ENCODE results near the gene OARD1.
"Not testable (repeated sequence)": the region's sequence is repeated elsewhere in the genome, so short reads cannot be mapped to it uniquely, and the experiment has no call there.

Gene OARD1

GRCh38 chr6:41071923-41072835 lies at the start of gene OARD1:
OARD1 (minus strand) TSS chr6:41072356; CDS start chr6:41071634, 722 bp downstream.
- DNase-seq = peak; percentile 99 to 100

- no peak for DNase-seq
Measured at GRCh38 chr6:41120058-41120457, 47.9 kb upstream of the OARD1 start.

DNA sequence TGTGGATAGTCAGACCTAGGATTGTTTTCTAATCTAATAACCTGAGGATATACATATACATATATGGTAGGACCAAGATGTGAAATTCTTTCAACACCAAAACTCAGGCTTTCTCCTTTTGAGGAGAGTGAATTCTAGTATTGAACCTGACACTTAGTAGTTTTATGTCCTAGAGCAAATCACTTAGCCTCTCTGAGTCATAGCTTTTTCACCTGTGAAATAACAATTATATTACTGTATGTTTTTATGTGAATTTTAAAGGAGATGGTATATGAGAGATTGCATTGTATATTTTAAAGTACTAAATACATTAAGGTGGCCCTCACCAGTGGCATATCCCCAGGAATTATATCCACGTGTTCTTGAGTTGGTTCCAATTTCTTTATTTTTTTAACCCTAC lies 47.4 kb upstream of the OARD1 start:
- DNase-seq = no peak

GRCh38 chr6:41115027-41115426 lies 42.9 kb upstream of the OARD1 start:
- DNase-seq = not testable (repeated sequence)

DNA sequence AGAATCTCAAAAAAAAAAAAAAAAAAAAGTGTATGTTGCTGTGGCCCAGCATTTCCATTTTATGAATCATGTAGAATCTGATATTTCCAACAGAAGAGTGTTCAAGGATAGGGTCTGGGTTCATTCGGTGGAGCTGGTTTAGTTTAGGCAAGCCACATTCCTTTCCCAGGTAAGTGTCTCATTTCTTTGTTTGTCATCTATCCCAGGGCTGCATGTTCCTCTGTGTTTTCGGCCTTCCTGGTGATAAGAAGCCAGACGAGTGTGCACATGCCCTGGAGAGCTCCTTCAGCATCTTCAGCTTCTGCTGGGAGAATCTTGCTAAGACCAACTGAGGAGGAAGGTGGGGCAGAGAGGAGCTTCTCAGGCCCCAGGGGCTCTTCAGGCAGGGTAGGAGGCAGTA lies 38.9 kb upstream of the OARD1 start:
- DNase-seq = no peak

DNA sequence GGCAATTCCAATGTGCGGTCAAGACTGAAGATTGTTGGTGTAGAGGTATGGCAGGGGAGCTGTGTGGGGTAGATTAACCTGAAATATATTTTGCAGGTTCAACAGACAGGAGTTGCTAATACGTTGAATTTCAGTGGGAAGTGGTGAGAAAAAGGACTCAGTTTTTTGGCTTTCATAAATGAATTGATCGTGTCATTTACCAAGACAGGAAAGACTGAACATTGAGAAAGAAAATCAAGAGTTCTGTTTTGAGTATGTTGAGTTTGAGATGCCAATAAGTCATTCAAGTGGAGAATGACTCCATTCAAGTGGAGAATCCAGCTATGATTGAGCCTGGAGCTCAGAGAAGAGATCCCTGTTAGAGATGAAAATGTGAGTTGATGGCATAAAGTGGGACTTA lies 31.7 kb upstream of the OARD1 start:
- DNase-seq = no peak

DNA sequence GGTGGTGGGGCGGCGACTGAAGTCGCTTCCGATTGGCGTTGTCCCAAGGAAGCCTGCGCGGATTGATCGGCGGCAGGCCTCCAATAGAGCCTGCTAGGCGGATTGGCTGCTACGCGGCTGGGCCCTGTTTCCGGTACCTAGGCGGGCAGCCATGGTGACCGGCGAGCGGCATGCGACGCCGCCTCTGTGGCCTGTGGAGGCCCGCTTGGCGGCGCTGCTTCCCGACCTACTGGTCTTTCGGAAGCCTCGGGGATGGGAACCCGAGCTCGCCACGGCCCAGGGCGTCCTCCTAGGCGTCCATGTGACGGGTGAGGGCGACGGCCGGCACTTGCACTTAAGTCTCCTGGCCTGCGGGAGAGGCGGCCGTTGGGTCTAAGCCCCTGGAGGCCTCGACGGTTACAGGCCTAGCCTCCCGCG lies 28.7 kb upstream of the OARD1 start:
- no peak for DNase-seq

DNA sequence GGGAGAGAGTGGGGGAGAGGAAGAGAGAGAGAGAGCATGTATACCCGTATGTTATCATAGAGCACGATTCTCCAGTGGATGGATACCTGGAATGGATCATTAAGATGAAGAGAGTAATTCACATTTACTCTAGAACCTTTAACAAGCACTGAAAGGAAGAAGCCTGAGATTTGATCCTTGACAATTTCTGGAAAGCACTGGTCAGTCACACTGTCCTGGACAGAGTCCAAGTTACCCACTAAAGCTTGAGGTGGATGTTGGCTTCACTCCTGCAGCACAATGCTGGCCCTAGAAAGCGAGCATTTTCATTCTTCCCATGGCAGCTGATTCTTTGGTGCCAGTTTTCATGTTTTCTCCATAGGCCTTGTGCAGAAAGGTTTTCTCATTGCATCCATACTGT lies 26.2 kb upstream of the OARD1 start:
- DNase-seq = no peak

- DNase-seq = no peak
Measured at GRCh38 chr6:41097467-41098090, 25.4 kb upstream of the OARD1 start.

DNA sequence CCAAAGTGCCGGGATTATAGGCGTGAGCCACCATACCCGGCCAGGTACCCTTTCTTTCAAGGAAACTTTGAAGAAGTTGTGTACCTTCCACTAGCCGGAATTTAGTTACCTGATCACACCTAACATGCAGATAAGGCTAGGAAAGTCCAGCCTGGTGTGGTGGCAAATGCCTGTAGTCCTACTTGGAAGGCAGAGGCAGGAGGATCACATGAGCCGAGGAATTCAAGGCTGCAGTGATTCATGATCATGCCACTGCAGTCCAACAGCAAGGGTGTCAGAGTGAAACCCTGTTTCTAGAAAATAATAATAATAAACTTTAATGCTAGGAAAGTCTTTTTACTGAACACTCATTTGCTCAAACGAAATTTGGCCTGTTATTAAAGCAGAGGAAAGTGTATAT lies 21.6 kb upstream of the OARD1 start:
- DNase-seq = no peak

DNA sequence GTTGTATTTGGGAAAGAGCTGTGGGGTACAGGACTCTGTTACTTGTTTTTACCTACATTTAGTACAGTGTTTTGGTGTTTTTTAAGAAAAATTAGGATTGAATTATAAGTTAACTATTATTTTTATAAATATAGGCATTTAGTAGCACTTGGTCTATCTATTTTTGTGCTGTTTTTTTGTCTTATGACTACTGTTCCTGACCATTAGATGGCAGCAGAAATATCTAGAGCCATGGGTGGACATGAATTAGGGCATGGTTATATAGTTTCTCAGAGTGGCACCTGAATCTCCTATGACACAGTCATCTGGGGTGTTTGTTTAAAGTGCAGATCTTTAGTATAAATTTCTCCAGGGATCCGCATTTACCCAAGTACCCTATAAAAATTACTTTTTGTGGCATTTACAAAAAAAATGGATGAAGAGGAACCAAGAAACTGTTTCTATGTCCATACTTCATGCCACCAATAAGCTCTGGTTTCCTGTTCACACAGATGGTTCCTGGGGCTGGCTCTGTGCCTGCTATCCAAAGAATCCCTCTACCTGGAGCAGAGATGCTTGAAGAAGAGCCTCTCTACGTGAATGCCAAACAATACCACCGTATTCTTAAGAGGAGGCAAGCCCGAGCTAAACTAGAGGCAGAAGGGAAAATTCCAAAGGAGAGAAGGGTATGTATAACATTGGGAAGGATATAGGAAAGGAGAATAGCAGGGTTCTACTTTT lies 20.4 kb upstream of the OARD1 start:
- DNase-seq = no peak

DNA sequence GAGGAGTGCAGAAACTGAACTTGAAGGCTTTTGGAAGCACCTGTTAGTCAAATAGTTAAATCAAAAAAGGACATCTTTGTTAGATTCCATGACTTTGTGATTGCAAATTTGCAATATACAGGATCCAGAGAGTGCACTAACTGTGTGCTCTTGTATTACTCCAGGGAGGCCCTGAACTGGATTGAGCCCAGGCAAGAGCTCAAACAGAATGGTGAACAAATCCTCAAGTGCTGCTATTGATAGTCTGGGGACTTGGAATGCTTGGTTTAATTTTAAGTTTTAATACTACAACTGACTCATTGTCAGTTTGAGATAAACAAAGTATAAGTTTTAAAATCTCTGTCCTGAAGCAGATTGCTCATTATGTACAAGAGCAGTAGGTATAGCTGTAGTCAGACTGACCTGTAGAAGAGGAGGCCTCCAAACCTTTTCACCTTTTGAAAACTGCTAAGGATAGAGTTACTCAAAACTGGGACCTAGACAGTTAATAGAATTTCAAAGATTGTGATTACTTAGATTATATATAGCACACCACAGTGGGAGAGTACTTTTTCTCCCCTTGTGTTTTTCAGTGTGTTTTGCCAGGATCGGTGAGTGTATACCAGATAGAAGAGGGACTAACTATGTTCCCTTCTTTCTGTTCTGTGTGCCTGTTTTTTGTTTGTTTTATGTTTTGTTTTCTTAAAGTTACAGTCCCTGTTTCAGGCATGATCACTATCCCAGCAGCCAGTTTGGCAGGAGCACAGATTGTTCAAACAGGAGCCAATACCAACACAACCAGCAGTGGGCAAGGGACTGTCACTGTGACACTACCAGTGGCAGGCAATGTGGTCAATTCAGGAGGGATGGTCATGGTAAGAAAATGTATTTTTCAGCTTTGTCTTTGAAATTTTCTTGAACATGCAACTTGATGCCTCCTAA lies 18.9 kb upstream of the OARD1 start:
- DNase-seq = no peak

DNA sequence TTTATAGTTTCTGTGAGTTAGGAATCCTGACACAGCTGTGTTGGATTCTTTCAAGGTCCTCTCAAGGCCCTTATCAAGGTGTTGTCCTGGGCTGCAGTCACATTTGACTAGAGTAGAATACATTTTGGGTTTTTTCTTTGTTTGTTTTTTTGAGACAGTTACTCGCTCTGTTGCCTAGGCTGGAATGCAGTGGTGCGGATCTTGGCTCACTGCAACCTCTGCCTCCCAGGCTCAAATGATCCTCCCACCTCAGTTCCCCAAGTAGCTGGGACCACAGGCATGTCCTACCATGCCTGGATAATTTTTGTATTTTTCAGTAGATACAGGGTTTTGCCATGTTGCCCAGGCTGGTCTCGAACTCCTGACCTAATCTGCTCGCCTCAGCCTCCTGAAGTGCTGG lies 16.3 kb upstream of the OARD1 start:
- DNase-seq = no peak

DNA sequence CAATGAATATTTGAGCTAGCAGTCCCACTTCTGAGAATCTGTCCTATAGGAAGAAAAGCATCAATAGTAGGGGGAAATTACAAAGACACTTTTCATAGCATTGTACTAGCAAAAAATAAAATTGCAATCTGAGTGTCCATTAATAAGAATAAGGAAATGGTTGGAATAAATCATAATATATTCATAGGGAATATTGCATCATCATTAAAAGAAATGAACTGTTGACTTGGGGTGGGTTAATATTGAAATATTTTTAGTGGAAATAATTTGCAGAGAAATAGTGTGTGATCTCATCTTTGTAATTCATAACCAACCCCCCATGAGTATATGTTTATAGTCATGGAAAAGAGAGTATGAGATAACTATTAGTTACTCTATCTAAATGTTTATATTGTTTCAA lies 13.0 kb upstream of the OARD1 start:
- no peak for DNase-seq

DNA sequence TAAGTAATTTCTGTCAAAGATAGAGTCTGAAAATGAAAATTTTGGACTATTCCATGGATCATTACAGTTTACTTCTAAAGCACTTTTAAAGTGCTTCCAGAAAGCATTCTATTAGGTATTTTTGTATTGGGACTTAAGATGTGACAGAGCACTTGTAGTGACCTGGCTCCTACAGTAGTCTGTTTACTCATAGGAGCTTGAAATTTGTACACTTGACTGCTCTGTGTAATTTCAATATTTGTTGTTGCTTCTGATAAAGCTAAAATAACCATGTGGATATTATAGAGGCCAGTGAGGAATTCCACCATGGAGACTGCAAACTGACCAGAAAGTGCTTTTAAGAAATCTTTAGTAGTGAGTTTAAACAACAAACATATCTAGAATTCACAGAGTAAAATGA lies 10.9 kb upstream of the OARD1 start:
- no peak for DNase-seq

DNA sequence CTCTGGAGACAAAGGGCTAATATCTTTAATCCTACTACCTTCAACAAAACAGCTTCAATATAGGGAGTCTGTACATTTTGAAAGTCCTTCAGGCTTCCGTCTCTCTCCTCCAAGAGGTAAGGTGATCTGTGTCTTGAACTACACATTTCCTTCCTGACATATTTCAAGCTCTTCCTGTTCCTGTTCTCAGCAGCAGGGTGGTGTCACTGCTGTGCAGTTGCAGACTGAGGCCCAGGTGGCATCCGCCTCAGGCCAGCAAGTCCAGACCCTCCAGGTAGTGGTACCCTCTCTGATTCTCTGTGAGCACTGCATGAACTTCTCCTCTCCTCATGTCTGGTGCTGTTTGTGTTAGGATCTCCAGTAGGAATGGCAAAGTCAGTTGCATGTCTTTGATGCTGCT lies 8.5 kb upstream of the OARD1 start:
- no peak for DNase-seq

- DNase-seq = no peak
Measured at GRCh38 chr6:41079080-41079479, 6.9 kb upstream of the OARD1 start.

GRCh38 chr6:41078101-41078500 lies 5.9 kb upstream of the OARD1 start:
- no peak for DNase-seq

- DNase-seq = no peak
Measured at GRCh38 chr6:41077536-41077935, 5.4 kb upstream of the OARD1 start.

DNA sequence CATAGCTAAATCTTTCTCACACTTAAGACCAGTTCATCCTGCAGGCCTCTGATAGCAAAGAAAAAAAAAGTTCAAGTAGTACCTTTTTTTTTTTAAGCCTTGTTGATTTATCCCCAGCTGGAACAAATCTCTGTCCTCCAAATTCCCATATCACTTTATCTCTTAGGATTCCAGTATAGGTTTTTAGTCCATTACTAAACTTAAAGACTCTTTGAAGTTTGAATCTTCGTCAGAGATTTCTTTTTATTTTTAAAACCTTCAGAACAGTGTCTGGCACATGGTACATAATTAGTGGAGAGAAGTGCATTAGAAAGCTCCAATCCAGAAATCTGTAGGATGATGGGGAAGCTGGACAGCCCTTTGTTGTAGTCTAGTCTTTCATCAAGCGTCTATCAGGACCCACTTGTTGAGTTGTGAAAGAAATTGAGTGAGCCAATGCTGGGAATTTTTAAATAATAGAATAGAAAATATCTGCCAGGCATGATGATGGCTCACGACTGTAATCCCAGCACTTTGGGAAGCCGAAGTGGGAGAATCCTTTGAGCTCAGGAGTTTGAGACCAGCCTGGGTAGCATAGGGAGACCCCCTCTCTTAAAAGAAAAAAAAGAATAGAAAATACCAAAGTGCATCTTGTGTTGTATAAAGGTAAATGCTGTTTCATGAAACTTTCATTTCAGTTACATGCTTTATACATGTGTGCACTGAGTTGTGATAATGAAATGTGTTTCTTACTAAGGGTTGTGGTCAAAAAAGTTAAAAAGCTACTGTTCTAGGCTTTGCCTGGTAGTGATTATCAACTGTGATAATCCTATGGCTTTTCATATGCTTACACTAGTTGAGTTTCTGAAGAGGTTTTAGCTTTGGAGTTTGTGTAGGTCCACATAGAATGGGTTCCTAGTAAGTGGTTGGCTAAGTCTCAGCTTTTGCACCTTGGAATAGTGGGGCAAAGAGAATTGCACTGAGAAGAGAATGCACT lies 3.8 kb upstream of the OARD1 start:
- DNase-seq = no peak

- no peak for DNase-seq
Measured at GRCh38 chr6:41074692-41075436, 2.7 kb upstream of the OARD1 start.

Data from NCI-H187 (cell line).